Upper lobe of right lung (tissue), 1 donor: Measurements from ENCODE around the gene ZNF746. TPM values are rescaled to one million over a fixed set of nuclear protein-coding genes. Genes with fewer than 3 reads are reported as not detected.

ENCODE experiments used
- ATAC-seq: fragments of 200-7000 bp; cut with Tn5 transposase; one replicate; pipeline ENCODE4 v1.9.1; 2020; ENCODE audit warnings: mild to moderate bottlenecking, moderate library complexity
- DNase-seq: peaks from one replicate; pipeline ENCODE4 v3.0.0-alpha.2; 2020
- H3K27ac ChIP-seq: fragments of 200-600 bp; one replicate; pipeline ENCODE4 v1.8.0; 2022
- H3K27me3 ChIP-seq: fragments of 200-600 bp; one replicate; pipeline ENCODE4 v1.8.0; 2022; ENCODE audit warnings: mild to moderate bottlenecking
- H3K36me3 ChIP-seq: fragments of 200-600 bp; one replicate; pipeline ENCODE4 v1.8.0; 2022
- H3K4me1 ChIP-seq: fragments of 200-600 bp; one replicate; pipeline ENCODE4 v1.8.0; 2022
- H3K4me3 ChIP-seq: fragments of 200-600 bp; one replicate; pipeline ENCODE4 v1.8.0; 2022; ENCODE audit warnings: mild to moderate bottlenecking
- H3K9me3 ChIP-seq: fragments of 200-600 bp; one replicate; pipeline ENCODE4 v1.8.0; 2022
- intact Hi-C: fragments of 100-400 bp; cut with DNase I; formaldehyde crosslinking; loops from one replicate; pipeline ENCODE4 v1.11.0; 2022
- total RNA-seq: library from RNA; stranded (reverse); fragmentation: NEBNext Ultra II Directional; extraction: Animal tissue kit (Norgen Biotek cat#: 25700); gene quantifications from one replicate; pipeline ENCODE4 v1.2.1, GENCODE V29; 2021
- TF ChIP-seq, protein P1 (sequence below): fragments of 200-600 bp; IDR thresholded peaks from one replicate; pipeline ENCODE4 v1.8.0; 2022; ENCODE audit warnings: antibody characterized with exemption
- donor health status: DM: no; HTN: yes; CAD: no; lungs with severe emphysema.

ZNF746 gene
- total RNA-seq, 1 donor from 2014 or later: 17.0 TPM

DNA sequence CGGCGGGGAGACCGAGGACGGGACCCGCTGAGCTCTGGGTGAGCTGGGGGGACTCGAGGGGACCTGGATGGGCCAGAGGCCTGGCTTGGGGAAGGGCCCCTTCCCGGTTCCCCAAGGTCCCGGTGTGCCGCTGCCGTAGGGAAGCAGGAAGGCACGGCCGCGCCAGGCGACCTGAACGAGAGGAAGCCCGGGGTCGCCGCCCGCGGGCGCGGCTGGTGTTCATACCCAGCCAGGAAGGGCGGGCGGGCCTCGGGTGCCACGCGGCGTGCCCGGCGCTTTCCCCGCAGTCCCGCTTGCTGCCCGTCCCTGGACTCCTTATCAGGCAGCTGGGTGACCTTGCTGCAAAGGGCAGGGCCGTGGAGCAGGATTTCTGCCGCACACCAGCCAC is 74.7 kb downstream of the ZNF746 start:
- Histone ChIP-seq H3K4me3 (peak overlapping the region; percentile 54), H3K4me1 (peaks cover 7% of the 10 kb centered on the region), H3K36me3 (no peaks in the 10 kb centered on the region), H3K9me3 (no peaks in the 10 kb centered on the region), H3K27me3 (no peaks in the 10 kb centered on the region), H3K27ac (peak overlapping the region; percentile 39)
- ATAC-seq: peak; percentile 23
- intact Hi-C loops: no loop called here
- TF ChIP-seq, protein P1, sequence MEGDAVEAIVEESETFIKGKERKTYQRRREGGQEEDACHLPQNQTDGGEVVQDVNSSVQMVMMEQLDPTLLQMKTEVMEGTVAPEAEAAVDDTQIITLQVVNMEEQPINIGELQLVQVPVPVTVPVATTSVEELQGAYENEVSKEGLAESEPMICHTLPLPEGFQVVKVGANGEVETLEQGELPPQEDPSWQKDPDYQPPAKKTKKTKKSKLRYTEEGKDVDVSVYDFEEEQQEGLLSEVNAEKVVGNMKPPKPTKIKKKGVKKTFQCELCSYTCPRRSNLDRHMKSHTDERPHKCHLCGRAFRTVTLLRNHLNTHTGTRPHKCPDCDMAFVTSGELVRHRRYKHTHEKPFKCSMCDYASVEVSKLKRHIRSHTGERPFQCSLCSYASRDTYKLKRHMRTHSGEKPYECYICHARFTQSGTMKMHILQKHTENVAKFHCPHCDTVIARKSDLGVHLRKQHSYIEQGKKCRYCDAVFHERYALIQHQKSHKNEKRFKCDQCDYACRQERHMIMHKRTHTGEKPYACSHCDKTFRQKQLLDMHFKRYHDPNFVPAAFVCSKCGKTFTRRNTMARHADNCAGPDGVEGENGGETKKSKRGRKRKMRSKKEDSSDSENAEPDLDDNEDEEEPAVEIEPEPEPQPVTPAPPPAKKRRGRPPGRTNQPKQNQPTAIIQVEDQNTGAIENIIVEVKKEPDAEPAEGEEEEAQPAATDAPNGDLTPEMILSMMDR: no peak
- peak; percentile 77 for DNase-seq

Other genes starting within 250 kb of the ZNF746 start
- gene ZNF783, start 235.6 kb downstream of the ZNF746 start, total RNA-seq: 18.8 TPM
- 11.3 TPM for gene ZNF777, start 36.7 kb downstream of the ZNF746 start, total RNA-seq